ENCODE results near the gene MYO6.

DNA sequence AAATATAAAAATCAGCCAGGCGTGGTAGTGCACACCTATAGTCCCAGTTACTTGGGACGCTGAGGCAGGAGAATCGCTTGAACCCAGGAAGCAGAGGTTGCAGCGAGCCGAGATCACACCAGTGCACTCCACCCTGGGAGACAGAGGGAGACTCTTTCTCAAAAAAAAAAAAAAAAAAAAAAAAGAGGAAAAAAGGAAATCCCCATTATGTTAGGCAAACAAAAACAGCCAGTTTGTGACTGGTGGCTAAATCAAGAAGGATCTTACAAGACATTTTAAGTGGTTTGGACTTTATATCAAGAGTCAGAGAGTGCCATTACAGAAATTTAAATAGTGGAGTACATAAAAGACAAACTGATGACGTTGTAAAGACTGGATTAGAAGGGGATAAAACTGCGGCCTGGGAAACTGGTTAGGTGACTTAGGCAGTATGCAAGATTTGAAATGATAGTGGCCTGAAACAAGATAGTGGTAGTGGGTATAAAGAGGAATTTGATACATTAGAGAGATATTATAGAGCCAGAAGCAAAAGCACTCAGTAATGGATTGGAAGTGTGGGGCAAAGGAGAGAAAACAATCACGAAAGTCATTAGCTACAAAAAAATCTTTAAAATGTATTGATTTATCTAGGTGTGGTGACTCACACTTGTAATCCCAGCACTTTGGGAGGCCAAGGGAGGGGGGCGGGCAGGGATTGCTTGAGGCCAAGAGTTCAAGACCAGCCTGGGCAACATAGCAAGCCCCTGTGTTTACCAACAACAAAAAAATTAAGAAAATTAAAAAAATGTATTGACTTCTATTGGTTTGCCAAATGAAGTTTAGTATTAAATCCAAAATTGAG, 1.7 kb upstream of the MYO6 start:
- TF ChIP-seq, protein P1, sequence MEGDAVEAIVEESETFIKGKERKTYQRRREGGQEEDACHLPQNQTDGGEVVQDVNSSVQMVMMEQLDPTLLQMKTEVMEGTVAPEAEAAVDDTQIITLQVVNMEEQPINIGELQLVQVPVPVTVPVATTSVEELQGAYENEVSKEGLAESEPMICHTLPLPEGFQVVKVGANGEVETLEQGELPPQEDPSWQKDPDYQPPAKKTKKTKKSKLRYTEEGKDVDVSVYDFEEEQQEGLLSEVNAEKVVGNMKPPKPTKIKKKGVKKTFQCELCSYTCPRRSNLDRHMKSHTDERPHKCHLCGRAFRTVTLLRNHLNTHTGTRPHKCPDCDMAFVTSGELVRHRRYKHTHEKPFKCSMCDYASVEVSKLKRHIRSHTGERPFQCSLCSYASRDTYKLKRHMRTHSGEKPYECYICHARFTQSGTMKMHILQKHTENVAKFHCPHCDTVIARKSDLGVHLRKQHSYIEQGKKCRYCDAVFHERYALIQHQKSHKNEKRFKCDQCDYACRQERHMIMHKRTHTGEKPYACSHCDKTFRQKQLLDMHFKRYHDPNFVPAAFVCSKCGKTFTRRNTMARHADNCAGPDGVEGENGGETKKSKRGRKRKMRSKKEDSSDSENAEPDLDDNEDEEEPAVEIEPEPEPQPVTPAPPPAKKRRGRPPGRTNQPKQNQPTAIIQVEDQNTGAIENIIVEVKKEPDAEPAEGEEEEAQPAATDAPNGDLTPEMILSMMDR (optimal IDR thresholded peaks at IDR 0.05 in 1 of 3, IDR thresholded peaks at IDR 0.05 in 1 of 3, conservative IDR thresholded peaks at IDR 0.05 in 1 of 3; ENCODE audit: extremely low read depth in 1 of 3, insufficient read depth in 2 of 3, low read length in 3 of 3): no peak
- TF ChIP-seq EZH2 (IDR thresholded peaks at IDR 0.05; ENCODE audit: low read length): no peak
